Pancreas (tissue), 10 donors: ENCODE results near the gene GAA. TPM values are rescaled to one million over a fixed set of nuclear protein-coding genes. Genes with fewer than 3 reads are reported as not detected.

Experiments used
- ATAC-seq, 4 donors: fragments of 200-7000 bp; cut with Tn5 transposase; one replicate each; pipeline versions ENCODE4 v1.8.0 to v1.9.1; 2020; ENCODE audit warnings: mild to moderate bottlenecking in 4 of 4, moderate library complexity in 4 of 4
- DNase-seq, 6 donors: peaks; one replicate each; pipeline ENCODE4 v3.0.0-alpha.2; 2020
- FAIRE-seq: peaks from 2 replicates; lab custom pipeline; 2012; peaks lifted over from hg19 to GRCh38; lab: Jason Lieb, UNC
- H3K27ac ChIP-seq, 4 donors: fragments of 200-600 bp; sonication (generic); 1 replicate in 3 of 4; 2 replicates in 1 of 4; pipeline versions ENCODE4 v1.5.0 to v1.8.0; 2020
- H3K27me3 ChIP-seq, 4 donors: fragments of 200-600 bp; one replicate each; pipeline ENCODE4 v1.8.0; 2021
- H3K36me3 ChIP-seq, 3 donors: fragments of 200-600 bp; sonication (generic) in 1 of 3; one replicate each; pipeline versions ENCODE4 v1.5.0 to v1.8.0; 2020 to 2021
- H3K4me1 ChIP-seq, 3 donors: fragments of 200-600 bp; one replicate each; pipeline ENCODE4 v1.8.0; 2021
- H3K4me3 ChIP-seq, 4 donors: fragments of 200-600 bp; sonication (generic) in 2 of 4; one replicate each; pipeline versions ENCODE4 v1.5.0 to v1.8.0; 2020 to 2021
- H3K9me3 ChIP-seq, 4 donors: fragments of 200-600 bp; one replicate each; pipeline ENCODE4 v1.8.0; 2021
- WGBS, 2 donors: extraction: QIAGEN DNeasy Blood & Tissue Kit; methylation state at CpG; one replicate each; pipeline ENCODE4 v1.1.7; 2013; 5-methylcytosine and 5-hydroxymethylcytosine counted together
- intact Hi-C, 3 donors: fragments of 100-400 bp; cut with DNase I; formaldehyde crosslinking; loops; one replicate each; pipeline versions ENCODE4 v1.11.1 to v1.14.2; 2022
- polyA plus RNA-seq, 2 donors: library from polyadenylated mRNA; stranded (reverse); fragments of 200-250 nt; gene quantifications; one replicate each; pipeline ENCODE4 v1.2.3, GENCODE V29; 2013
- total RNA-seq, 6 donors: library from RNA; stranded (reverse); fragmentation: NEBNext Ultra II Directional in 4 of 6; extraction: Animal tissue kit (Norgen Biotek cat#: 25700) in 4 of 6; gene quantifications; one replicate each; pipeline versions ENCODE4 v1.2.1 to v1.2.4, GENCODE V29; 2021 to 2023
- TF ChIP-seq, protein P1 (sequence below), 4 donors: fragments of 200-600 bp; sonication (generic) in 3 of 4; IDR thresholded peaks; one replicate each; pipeline versions ENCODE4 v1.5.0 to v1.8.0; 2021; ENCODE audit warnings: antibody characterized with exemption in 4 of 4
- donor health status: healthy with polysubstance abuse.
- donor health status: DM: no; HTN: no; CAD: no; lungs with moderate emphysema.
- donor health status: DM: no; HTN: no; CAD: no.
- donor health status: control.
- donor health status: control.
- donor health status: Bipolar disorder and iron deficiency.
- donor health status: DM: yes; HTN: yes; CAD: no.
- donor health status: DM: no; HTN: no; CAD: no.
- donor health status: DM: no; HTN: no; CAD: no.
- donor health status: DM: yes; HTN: yes; CAD: no.

GAA gene
- total and polyA plus RNA-seq, 8 donors, result 20.2 to 56.3 (median 33.4) TPM

DNA sequence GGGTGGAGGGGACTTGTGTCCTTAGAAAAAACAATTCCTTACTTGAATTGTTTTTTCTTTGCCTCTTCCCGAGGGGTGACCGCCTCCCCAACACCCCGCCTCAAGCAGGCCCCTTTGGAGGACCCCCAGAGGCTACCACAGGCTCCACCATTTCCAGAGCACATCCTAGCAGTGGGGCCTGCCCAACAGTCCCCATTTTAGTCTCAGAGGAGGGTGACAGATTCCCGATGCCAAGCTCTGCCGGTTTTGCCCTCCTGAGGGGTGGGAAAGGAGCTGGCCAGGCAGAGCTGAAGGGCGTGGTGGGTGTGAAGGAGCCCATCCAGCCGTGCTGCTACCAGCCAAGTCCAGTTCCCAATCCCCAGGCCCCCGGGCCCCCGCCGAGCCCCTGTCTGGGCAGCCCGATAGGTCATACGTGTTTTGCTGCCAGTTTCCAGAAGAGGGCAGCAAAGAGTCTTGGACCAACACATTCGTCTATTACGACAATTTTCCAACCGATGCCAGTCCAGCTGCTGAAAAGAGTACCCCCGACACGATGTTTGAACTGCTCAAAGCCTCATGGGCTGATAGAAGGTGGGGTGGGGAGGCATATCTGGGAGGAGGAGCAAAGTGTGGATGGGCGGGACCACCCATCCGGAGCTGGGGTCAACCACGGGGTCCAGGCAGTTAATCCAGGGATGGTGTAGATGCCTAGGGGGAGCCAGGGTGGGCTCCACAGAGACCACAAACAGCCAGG, 18.8 kb upstream of the GAA start:
- Histone ChIP-seq H3K9me3 (no peaks in the 10 kb centered on the region), H3K27ac (no peak overlapping the region), H3K27me3 (no peaks in the 10 kb centered on the region), H3K4me3 (no peak overlapping the region), H3K4me1 (peaks cover 0 to 3% (median 0%) of the 10 kb centered on the region in 3 donors), H3K36me3 (no peaks in the 10 kb centered on the region)
- FAIRE-seq (no peak), DNase-seq (peak; percentile 49 to 76 (median 68)), ATAC-seq (peak; percentile 60 to 94 (median 86))
- TF ChIP-seq, protein P1, sequence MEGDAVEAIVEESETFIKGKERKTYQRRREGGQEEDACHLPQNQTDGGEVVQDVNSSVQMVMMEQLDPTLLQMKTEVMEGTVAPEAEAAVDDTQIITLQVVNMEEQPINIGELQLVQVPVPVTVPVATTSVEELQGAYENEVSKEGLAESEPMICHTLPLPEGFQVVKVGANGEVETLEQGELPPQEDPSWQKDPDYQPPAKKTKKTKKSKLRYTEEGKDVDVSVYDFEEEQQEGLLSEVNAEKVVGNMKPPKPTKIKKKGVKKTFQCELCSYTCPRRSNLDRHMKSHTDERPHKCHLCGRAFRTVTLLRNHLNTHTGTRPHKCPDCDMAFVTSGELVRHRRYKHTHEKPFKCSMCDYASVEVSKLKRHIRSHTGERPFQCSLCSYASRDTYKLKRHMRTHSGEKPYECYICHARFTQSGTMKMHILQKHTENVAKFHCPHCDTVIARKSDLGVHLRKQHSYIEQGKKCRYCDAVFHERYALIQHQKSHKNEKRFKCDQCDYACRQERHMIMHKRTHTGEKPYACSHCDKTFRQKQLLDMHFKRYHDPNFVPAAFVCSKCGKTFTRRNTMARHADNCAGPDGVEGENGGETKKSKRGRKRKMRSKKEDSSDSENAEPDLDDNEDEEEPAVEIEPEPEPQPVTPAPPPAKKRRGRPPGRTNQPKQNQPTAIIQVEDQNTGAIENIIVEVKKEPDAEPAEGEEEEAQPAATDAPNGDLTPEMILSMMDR (IDR thresholded peaks at IDR 0.05), result peak; percentile 65 to 77 (median 70)
- WGBS, 2 donors, result 21 to 24% methylated on average over 20 of the region's 20 CpGs
- intact Hi-C loops, result loop anchor here in 1 of 3 donors (5.0 kb wide), 1 partner anchor 170 kb away; no protein-coding TSS in a partner anchor

DNA sequence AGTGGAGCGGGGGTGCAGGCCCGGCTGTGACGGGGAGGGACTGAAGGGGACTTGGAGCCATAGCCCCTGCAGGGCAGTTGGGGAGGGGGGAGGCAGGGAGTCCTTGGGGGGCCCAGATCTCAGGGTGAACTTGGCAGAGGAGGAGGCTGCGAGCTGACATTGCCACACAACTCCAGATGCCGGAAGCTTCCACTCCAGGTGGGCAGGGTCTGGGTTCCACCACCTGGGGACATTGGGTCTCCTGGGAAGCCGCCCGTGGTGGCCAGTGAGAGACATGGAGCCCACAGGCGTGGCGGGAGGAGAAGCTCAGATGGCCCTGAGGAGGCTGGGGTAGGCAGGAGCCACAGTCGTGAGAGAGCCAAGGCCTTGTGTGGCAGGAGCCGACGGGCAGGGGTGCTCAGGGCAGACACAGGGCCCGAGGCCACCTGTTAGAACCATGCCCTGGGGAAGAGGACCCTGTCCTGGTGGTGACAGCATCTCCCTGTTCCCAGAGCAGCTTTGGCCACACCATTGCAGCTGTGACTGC, 18.2 kb upstream of the GAA start:
- intact Hi-C loops, result loop anchor here in 1 of 3 donors (5.0 kb wide), 1 partner anchor 169 kb away; no protein-coding TSS in a partner anchor
- FAIRE-seq (no peak), DNase-seq (peak in 1 of 6 donors; percentile 65), ATAC-seq (peak in 1 of 4 donors; percentile 13)
- no peak overlapping the region for H3K27ac ChIP-seq
- 58 to 62% methylated on average over 10 to 13 of the region's 13 CpGs for WGBS, 2 donors
- H3K9me3 ChIP-seq, result no peaks in the 10 kb centered on the region
- no peaks in the 10 kb centered on the region for H3K36me3 ChIP-seq
- H3K4me3 ChIP-seq, result no peak overlapping the region
- H3K27me3 ChIP-seq, result no peaks in the 10 kb centered on the region
- peaks cover 0 to 3% (median 0%) of the 10 kb centered on the region in 3 donors for H3K4me1 ChIP-seq
- TF ChIP-seq, protein P1 (IDR thresholded peaks at IDR 0.05), result no peak

DNA sequence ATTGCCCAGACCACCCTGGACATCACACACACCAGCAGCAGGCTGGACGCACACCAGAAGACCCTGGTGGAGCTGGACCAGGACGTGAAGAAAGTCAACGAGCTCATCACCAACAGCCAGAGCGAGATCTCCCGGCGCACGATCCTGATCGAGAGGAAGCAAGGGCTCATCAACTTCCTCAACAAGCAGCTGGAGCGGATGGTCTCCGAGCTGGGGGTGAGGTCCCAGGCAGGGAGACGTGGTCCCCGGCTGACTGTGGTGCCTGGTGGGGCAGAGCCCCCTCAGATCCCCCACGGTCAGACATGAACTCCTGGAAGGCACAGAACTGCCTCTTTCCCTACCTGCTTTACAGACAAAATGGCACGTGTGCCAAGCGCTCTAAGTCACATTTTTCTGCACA, 16.6 kb upstream of the GAA start:
- no peaks in the 10 kb centered on the region for H3K36me3 ChIP-seq
- H3K4me3 ChIP-seq, result no peak overlapping the region
- peak in 1 of 6 donors; percentile 34 for DNase-seq
- no peak overlapping the region for H3K27ac ChIP-seq
- 86 to 91% methylated on average over 15 of the region's 15 CpGs for WGBS, 2 donors
- no peak for FAIRE-seq
- TF ChIP-seq, protein P1 (IDR thresholded peaks at IDR 0.05), result no peak
- peaks cover 0 to 3% (median 0%) of the 10 kb centered on the region in 3 donors for H3K4me1 ChIP-seq
- H3K27me3 ChIP-seq, result no peaks in the 10 kb centered on the region
- intact Hi-C loops, result loop anchor here in 1 of 3 donors (5.0 kb wide), 1 partner anchor 168 kb away; no protein-coding TSS in a partner anchor
- ATAC-seq, result no peak
- no peaks in the 10 kb centered on the region for H3K9me3 ChIP-seq

DNA sequence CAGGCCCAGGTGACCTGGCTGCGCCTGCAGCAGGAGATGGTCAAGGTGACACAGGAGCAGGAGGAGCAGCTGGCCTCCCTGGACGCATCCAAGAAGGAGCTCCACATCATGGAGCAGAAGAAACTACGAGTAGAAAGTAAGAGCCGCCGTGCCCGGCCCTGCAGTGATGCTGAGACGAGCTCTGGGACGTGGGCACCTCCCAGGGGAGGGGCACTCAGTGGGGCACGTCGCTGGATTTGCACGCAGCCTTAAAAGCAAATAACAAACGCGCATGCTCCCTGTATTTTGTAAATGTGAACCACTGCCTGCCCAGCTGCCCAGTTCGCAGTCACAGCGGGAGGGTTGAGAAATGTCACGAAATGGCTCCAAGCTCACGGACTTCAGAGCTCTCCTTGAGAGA, 15.3 kb upstream of the GAA start:
- H3K27me3 ChIP-seq, result no peaks in the 10 kb centered on the region
- H3K36me3 ChIP-seq, result no peaks in the 10 kb centered on the region
- 78 to 81% methylated on average over 17 of the region's 17 CpGs for WGBS, 2 donors
- peak in 1 of 6 donors; percentile 50 for DNase-seq
- FAIRE-seq, result no peak
- no peak for ATAC-seq
- H3K4me1 ChIP-seq, result peaks cover 0 to 3% (median 0%) of the 10 kb centered on the region in 3 donors
- intact Hi-C loops, result no loop called here
- H3K9me3 ChIP-seq, result no peaks in the 10 kb centered on the region
- TF ChIP-seq, protein P1 (IDR thresholded peaks at IDR 0.05), result no peak
- no peak overlapping the region for H3K4me3 ChIP-seq
- H3K27ac ChIP-seq, result no peak overlapping the region
